ENCODE results near the gene WNT9A.
"Not testable (repeated sequence)": the region's sequence is repeated elsewhere in the genome, so short reads cannot be mapped to it uniquely, and the experiment has no call there.

The WNT9A gene

GRCh38 chr1:227947676-227948492 lies at the start of gene WNT9A:
TSS of gene WNT9A (minus strand) at chr1:227947932. CDS start at chr1:227947887, 45 bp downstream.
- DNase-seq, result peak; percentile 45

- DNase-seq, result no peak
These were observed 48.6 kb upstream of the WNT9A start for GRCh38 chr1:227996187-227996950.

GRCh38 chr1:227994632-227995300 lies 47.0 kb upstream of the WNT9A start:
- no peak for DNase-seq

GRCh38 chr1:227987181-227987580 lies 39.4 kb upstream of the WNT9A start:
- DNase-seq, result no peak

GRCh38 chr1:227975583-227976283 lies 28.0 kb upstream of the WNT9A start:
- DNase-seq, result not testable (repeated sequence)

GRCh38 chr1:227973724-227974288 lies 26.1 kb upstream of the WNT9A start:
- not testable (repeated sequence) for DNase-seq

GRCh38 chr1:227972843-227973374 lies 25.2 kb upstream of the WNT9A start:
- not testable (repeated sequence) for DNase-seq

- not testable (repeated sequence) for DNase-seq
These were observed 24.5 kb upstream of the WNT9A start for GRCh38 chr1:227972283-227972679.

- not testable (repeated sequence) for DNase-seq
These were observed 24.0 kb upstream of the WNT9A start for GRCh38 chr1:227971643-227972282.

GRCh38 chr1:227971216-227971615 lies 23.5 kb upstream of the WNT9A start:
- not testable (repeated sequence) for DNase-seq

- not testable (repeated sequence) for DNase-seq
These were observed 22.6 kb upstream of the WNT9A start for GRCh38 chr1:227970076-227970995.

GRCh38 chr1:227967815-227968214 lies 20.1 kb upstream of the WNT9A start:
- not testable (repeated sequence) for DNase-seq

GRCh38 chr1:227966733-227967132 lies 19.0 kb upstream of the WNT9A start:
- DNase-seq, result peak; percentile 40

GRCh38 chr1:227961651-227962466 lies 14.1 kb upstream of the WNT9A start:
- DNase-seq, result peak; percentile 19

GRCh38 chr1:227959325-227959860 lies 11.7 kb upstream of the WNT9A start:
- DNase-seq, result no peak

- DNase-seq, result no peak
These were observed 11.0 kb upstream of the WNT9A start for GRCh38 chr1:227958617-227959324.

- DNase-seq, result no peak
These were observed 8.1 kb upstream of the WNT9A start for GRCh38 chr1:227955808-227956207.

- no peak for DNase-seq
These were observed 6.6 kb upstream of the WNT9A start for GRCh38 chr1:227954163-227954850.
